SU-DHL-6 (cell line): ENCODE results near the gene ZNF154.

ENCODE experiments used
- H2AFZ ChIP-seq: fragments of 200-600 bp; sonication (generic); 2 replicates; pipeline ENCODE4 v1.6.1; 2014; ENCODE audit warnings: low read depth, mild to moderate bottlenecking, moderate library complexity, mixed read lengths, antibody characterized with exemption, low read length; ENCODE audit not compliant: severe bottlenecking
- H3F3A ChIP-seq: fragments of 200-600 bp; shearing (Covaris generic); 2 replicates; pipeline ENCODE4 v1.6.0; 2016; ENCODE audit warnings: antibody characterized with exemption, mild to moderate bottlenecking; ENCODE audit not compliant: insufficient read depth
- H3K27ac ChIP-seq: fragments of 200-600 bp; sonication (generic); 2 replicates; pipeline ENCODE4 v1.5.1; 2016; ENCODE audit warnings: low read depth, mild to moderate bottlenecking, low read length, moderate library complexity, mixed read lengths
- H3K27me3 ChIP-seq: fragments of 200-600 bp; sonication (generic), shearing (Covaris generic); 2 replicates; pipeline ENCODE4 v1.6.0; 2014; ENCODE audit warnings: mild to moderate bottlenecking, low read length
- H3K36me3 ChIP-seq: fragments of 200-600 bp; sonication (generic); 2 replicates; pipeline ENCODE4 v1.6.1; 2014; ENCODE audit warnings: mild to moderate bottlenecking, low read length, mixed read lengths
- H3K4me2 ChIP-seq: fragments of 300-600, 200-600 bp; shearing (Covaris generic), sonication (generic); 2 replicates; pipeline ENCODE4 v1.6.0; 2014; ENCODE audit warnings: low read length, low read depth, mild to moderate bottlenecking; ENCODE audit not compliant: poor library complexity, severe bottlenecking
- H3K4me3 ChIP-seq: fragments of 200-600 bp; sonication (generic); 2 replicates; pipeline ENCODE4 v1.5.1; 2014; ENCODE audit warnings: antibody characterized with exemption, low read length, mild to moderate bottlenecking, mixed read lengths; ENCODE audit not compliant: insufficient read depth, poor library complexity, severe bottlenecking
- H3K79me2 ChIP-seq: fragments of 200-600 bp; sonication (generic); 2 replicates; pipeline ENCODE4 v1.6.1; 2014; ENCODE audit warnings: mild to moderate bottlenecking, low read length, moderate library complexity; ENCODE audit not compliant: insufficient read depth
- H3K9ac ChIP-seq: fragments of 200-600 bp; sonication (generic); 2 replicates; pipeline ENCODE4 v1.7.0; 2014; ENCODE audit warnings: mild to moderate bottlenecking, low read length
- H3K9me2 ChIP-seq: fragments of 200-600 bp; sonication (generic); replicated peaks from 2 replicates; pipeline ENCODE4 v1.6.1; 2014; ENCODE audit warnings: low read length; ENCODE audit not compliant: insufficient read depth
- H3K9me3 ChIP-seq: fragments of 200-600 bp; sonication (generic); 2 replicates; pipeline ENCODE4 v1.6.1; 2014; ENCODE audit warnings: low read length, mixed read lengths; ENCODE audit not compliant: insufficient read depth
- H4K20me1 ChIP-seq: fragments of 200-600 bp; sonication (generic); 2 replicates; pipeline ENCODE4 v1.6.1; 2014; ENCODE audit warnings: low read depth, mild to moderate bottlenecking, antibody characterized with exemption, low read length, moderate library complexity, mixed read lengths
- CTCF ChIP-seq: fragments of 200-600 bp; sonication (generic); IDR thresholded peaks from one replicate; pipeline ENCODE4 v1.5.1; 2017; ENCODE audit warnings: antibody characterized with exemption, mild to moderate bottlenecking, low read length, moderate library complexity; ENCODE audit not compliant: insufficient read depth, poor library complexity, severe bottlenecking
- EZH2phosphoT487 ChIP-seq: fragments of 200-600 bp; sonication (generic), shearing (Covaris generic); conservative IDR thresholded peaks from 2 replicates; pipeline ENCODE4 v1.6.1; 2018; ENCODE audit warnings: mild to moderate bottlenecking, antibody characterized with exemption, low read length, moderate library complexity, mixed read lengths

ZNF154 gene

GRCh38 chr19:57656346-57656745 lies 52.7 kb downstream of the ZNF154 start:
- Histone ChIP-seq H3K27me3 (no peaks in the 10 kb centered on the region), H3F3A (no peaks in the 10 kb centered on the region), H3K9ac (no peak overlapping the region), H3K79me2 (no peaks in the 10 kb centered on the region), H3K4me2 (no peak overlapping the region), H3K9me2 (no peaks in the 10 kb centered on the region), H3K9me3 (peaks cover 6% of the 10 kb centered on the region; the same call in 1 of the 2 replicates), H3K27ac (no peak overlapping the region), H2AFZ (no peak overlapping the region), H4K20me1 (no peaks in the 10 kb centered on the region), H3K36me3 (no peaks in the 10 kb centered on the region), H3K4me3 (no peak overlapping the region)
- TF ChIP-seq CTCF (no peak), EZH2phosphoT487 (no peak)

- H3K9ac ChIP-seq = no peak overlapping the region
- no peaks in the 10 kb centered on the region for H3K27me3 ChIP-seq
- no peak overlapping the region for H3K27ac ChIP-seq
- H3K79me2 ChIP-seq = no peaks in the 10 kb centered on the region
- no peaks in the 10 kb centered on the region for H4K20me1 ChIP-seq
- no peak overlapping the region for H3K4me2 ChIP-seq
- H2AFZ ChIP-seq = no peak overlapping the region
- peaks cover 6% of the 10 kb centered on the region; the same call in 1 of the 2 replicates for H3K9me3 ChIP-seq
- no peak overlapping the region for H3K4me3 ChIP-seq
- H3K36me3 ChIP-seq = no peaks in the 10 kb centered on the region
- no peak for TF ChIP-seq CTCF
- no peaks in the 10 kb centered on the region for H3K9me2 ChIP-seq
- no peaks in the 10 kb centered on the region for H3F3A ChIP-seq
These were observed 53.6 kb downstream of the ZNF154 start for GRCh38 chr19:57655443-57655842.

GRCh38 chr19:57653689-57654088 lies 55.3 kb downstream of the ZNF154 start:
- H3K27me3 ChIP-seq = no peaks in the 10 kb centered on the region
- no peak overlapping the region for H2AFZ ChIP-seq
- no peak overlapping the region for H3K4me2 ChIP-seq
- H3F3A ChIP-seq = no peaks in the 10 kb centered on the region
- H3K36me3 ChIP-seq = no peaks in the 10 kb centered on the region
- no peak overlapping the region for H3K27ac ChIP-seq
- H3K79me2 ChIP-seq = no peaks in the 10 kb centered on the region
- peaks cover 6% of the 10 kb centered on the region; the same call in 1 of the 2 replicates for H3K9me3 ChIP-seq
- no peaks in the 10 kb centered on the region for H3K9me2 ChIP-seq
- H4K20me1 ChIP-seq = no peaks in the 10 kb centered on the region
- TF ChIP-seq CTCF (no peak), EZH2phosphoT487 (no peak)
- no peak overlapping the region for H3K4me3 ChIP-seq
- H3K9ac ChIP-seq = no peak overlapping the region

GRCh38 chr19:57651654-57651996 lies 57.4 kb downstream of the ZNF154 start:
- no peak for TF ChIP-seq EZH2phosphoT487
- no peak overlapping the region for H2AFZ ChIP-seq
- H3K79me2 ChIP-seq = no peaks in the 10 kb centered on the region
- no peaks in the 10 kb centered on the region for H3K9me2 ChIP-seq
- no peak overlapping the region for H3K9ac ChIP-seq
- no peak overlapping the region for H3K4me3 ChIP-seq
- peaks cover 6% of the 10 kb centered on the region; the same call in 1 of the 2 replicates for H3K9me3 ChIP-seq
- H4K20me1 ChIP-seq = no peaks in the 10 kb centered on the region
- no peaks in the 10 kb centered on the region for H3K36me3 ChIP-seq
- H3K27ac ChIP-seq = no peak overlapping the region
- H3K27me3 ChIP-seq = no peaks in the 10 kb centered on the region
- no peak overlapping the region for H3K4me2 ChIP-seq
- H3F3A ChIP-seq = no peaks in the 10 kb centered on the region
